ENCODE data around the gene PPM1E.

GRCh38 chr17:59027750-59028149 is 272.1 kb downstream of the PPM1E start:
- no peak for TF ChIP-seq CTCF (IDR thresholded peaks at IDR 0.05)
- TF ChIP-seq POLR2AphosphoS5 (IDR thresholded peaks at IDR 0.05): no peak
- TF ChIP-seq POLR2A (IDR thresholded peaks at IDR 0.05): no peak

Measured in transverse colon (tissue), 4 donors.